Airway epithelial cell (primary cell): Measurements from ENCODE around the gene DUSP14. TPM values are rescaled to one million over a fixed set of nuclear protein-coding genes. Genes with fewer than 3 reads are reported as not detected.

ENCODE experiments used
- total RNA-seq: library from RNA; depleted of rRNA; stranded (reverse); fragments of >200 nt; gene quantifications from 2 replicates; pipeline ENCODE4 v1.2.3, GENCODE V29; 2015

Gene DUSP14, protein sequence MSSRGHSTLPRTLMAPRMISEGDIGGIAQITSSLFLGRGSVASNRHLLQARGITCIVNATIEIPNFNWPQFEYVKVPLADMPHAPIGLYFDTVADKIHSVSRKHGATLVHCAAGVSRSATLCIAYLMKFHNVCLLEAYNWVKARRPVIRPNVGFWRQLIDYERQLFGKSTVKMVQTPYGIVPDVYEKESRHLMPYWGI
- total RNA-seq, result 41.1 and 49.0 TPM in 2 replicates

DNA sequence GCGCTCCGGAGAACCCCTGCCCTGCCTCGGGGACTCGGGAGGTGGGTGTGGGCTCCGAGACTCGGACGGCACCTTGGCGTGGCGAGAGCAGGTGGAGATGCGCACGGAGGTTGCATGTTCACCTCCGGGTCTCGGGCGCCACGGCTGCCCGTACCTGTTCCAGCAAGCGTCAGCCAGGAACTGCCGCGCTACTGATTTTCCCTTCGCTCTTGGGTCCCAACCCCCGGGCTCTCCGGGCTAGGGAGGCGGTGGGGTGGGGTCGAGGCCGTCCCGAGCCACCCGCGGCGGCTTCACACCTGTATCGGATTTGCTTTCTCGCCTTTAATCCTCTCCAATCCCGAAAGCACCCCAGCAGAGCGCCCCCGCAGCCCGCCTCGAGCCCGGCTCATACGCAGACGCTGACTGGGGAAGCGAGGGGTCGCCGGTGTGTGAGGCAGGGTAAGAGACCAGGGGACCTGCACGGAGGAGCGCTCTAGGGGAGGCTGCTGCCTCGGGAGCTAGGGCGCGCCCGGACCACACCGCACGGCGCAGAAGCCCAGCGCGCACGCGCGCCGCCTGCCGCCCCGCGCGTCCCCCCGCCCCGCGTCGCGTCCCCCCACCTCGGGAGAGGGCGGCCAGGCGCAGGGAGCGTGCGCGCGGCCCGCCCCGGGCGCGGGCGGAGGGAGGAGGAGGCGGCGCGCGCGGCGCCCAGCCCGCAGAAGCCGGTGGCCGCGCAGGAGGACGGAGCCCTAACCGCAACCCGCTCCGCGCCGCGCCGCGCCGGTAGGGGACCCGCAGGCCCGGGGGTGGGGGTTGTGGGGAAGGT lies at the start of gene DUSP14:
DUSP14 (plus strand) TSS at position 695 of the 805 bp plus-strand sequence. CDS start 22,382 bp downstream, outside the sequence.

Other genes starting within 250 kb of the DUSP14 start
- gene C17orf78, start 113.9 kb upstream of the DUSP14 start, total RNA-seq, result not detected in 2 replicates
- 59.9 and 75.5 TPM in 2 replicates for gene ACACA, start 83.1 kb upstream of the DUSP14 start, total RNA-seq
- 11.6 and 13.0 TPM in 2 replicates for gene TADA2A, start 83.0 kb upstream of the DUSP14 start, total RNA-seq
- 7.7 and 8.8 TPM in 2 replicates for gene SYNRG, start 119.5 kb downstream of the DUSP14 start, total RNA-seq
- gene DDX52, start 153.6 kb downstream of the DUSP14 start, total RNA-seq, result 15.5 and 21.2 TPM in 2 replicates